Gastrocnemius medialis (tissue), 4 donors: ENCODE measurements around the gene AMMECR1. TPM values are rescaled to one million over a fixed set of nuclear protein-coding genes. Genes with fewer than 3 reads are reported as not detected.

Experiments
- ATAC-seq, 2 donors: fragments of 150-250 bp; one replicate each; pipeline ENCODE4 v1.9.1; 2016
- DNase-seq, 2 donors: peaks; one replicate each; pipeline ENCODE4 v3.0.0-alpha.2; 2019
- H3K27ac ChIP-seq, 4 donors: fragments of 200-600 bp; sonication (generic); 1 replicate in 1 of 4; 2 replicates in 3 of 4; pipeline ENCODE4 v1.5.1; 2016 to 2018; ENCODE audit warnings: mild to moderate bottlenecking in 2 of 4, moderate library complexity in 1 of 4
- H3K27me3 ChIP-seq, 3 donors: fragments of 200-600 bp; sonication (generic) in 2 of 3; 1 replicate in 1 of 3; 2 replicates in 2 of 3; pipeline versions ENCODE4 v1.5.1 to v1.6.0; 2016 to 2019; ENCODE audit warnings: mild to moderate bottlenecking in 1 of 3, moderate library complexity in 1 of 3
- H3K36me3 ChIP-seq, 2 donors: fragments of 200-600 bp; sonication (generic) in 1 of 2; one replicate each; pipeline ENCODE4 v1.5.1; 2017 to 2018
- H3K4me1 ChIP-seq, 2 donors: fragments of 200-600 bp; sonication (generic) in 1 of 2; one replicate each; pipeline ENCODE4 v1.5.1; 2016 to 2017; ENCODE audit warnings: mild to moderate bottlenecking in 2 of 2
- H3K4me3 ChIP-seq, 4 donors: fragments of 200-600 bp; sonication (generic) in 3 of 4; 1 replicate in 1 of 4; 2 replicates in 3 of 4; pipeline ENCODE4 v1.5.1; 2016 to 2019; ENCODE audit warnings: mild to moderate bottlenecking in 2 of 4
- H3K9me3 ChIP-seq, 3 donors: fragments of 200-600 bp; sonication (generic) in 2 of 3; 1 replicate in 1 of 3; 2 replicates in 2 of 3; pipeline ENCODE4 v1.5.1; 2016 to 2019
- POLR2A ChIP-seq, 2 donors: fragments of 450-650 bp; IDR thresholded peaks; one replicate each; pipeline ENCODE4 v1.6.1; 2017; ENCODE audit warnings: antibody characterized with exemption in 2 of 2, mild to moderate bottlenecking in 2 of 2, moderate library complexity in 2 of 2
- in situ Hi-C, 4 donors: fragments of 200-750 bp; cut with MboI; loops; one replicate each; pipeline versions ENCODE4 v1.15.0 to v1.8.0; 2017; ENCODE audit warnings: low sequenced_read_pairs in 4 of 4
- intact Hi-C: fragments of 100-400 bp; cut with DNase I; formaldehyde crosslinking; loops from one replicate; pipeline ENCODE4 v1.15.1; 2023; ENCODE audit warnings: low total_unique reads
- total RNA-seq, 4 donors: library from RNA; depleted of rRNA; stranded (reverse); fragments of >200 nt; gene quantifications; one replicate each; pipeline versions ENCODE4 v1.1.0 to v1.2.3, GENCODE V29; 2016
- TF ChIP-seq, protein P1 (sequence below), 5 experiments: fragments of 450-650 bp in 3 of 5; fragments of 200-600 bp in 2 of 5; sonication (generic) in 2 of 5; IDR thresholded peaks in 4 of 5; conservative IDR thresholded peaks in 1 of 5; 1 replicate in 4 of 5; 2 replicates in 1 of 5; pipeline ENCODE4 v1.5.1; 2016 to 2019; ENCODE audit warnings: antibody characterized with exemption in 5 of 5, mild to moderate bottlenecking in 3 of 5, moderate library complexity in 3 of 5

Gene AMMECR1
- total RNA-seq, 4 donors from 2014 or later: 1.2 to 2.6 (median 1.9) TPM

DNA sequence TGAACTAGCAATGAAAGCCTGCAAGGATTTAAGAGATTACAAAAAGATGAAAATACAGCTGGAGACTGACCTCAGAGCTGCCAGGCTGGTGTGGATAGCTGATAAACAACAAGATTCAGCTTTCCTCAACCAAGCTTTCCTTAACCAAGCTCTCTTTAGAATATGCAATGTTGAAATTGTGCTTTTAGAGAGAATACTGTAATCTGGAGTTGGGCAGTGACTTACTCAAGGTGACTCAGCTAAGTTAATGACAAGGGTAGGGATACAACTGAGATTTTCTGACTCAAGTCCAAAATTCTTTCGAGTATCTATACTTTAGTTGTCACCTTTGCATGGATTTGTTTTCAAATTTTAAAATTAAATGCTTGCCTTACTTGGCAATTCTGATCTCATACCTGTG is 98.0 kb downstream of the AMMECR1 start:
- Histone ChIP-seq H3K36me3 (no peaks in the 10 kb centered on the region), H3K27ac (no peak overlapping the region), H3K4me3 (no peak overlapping the region), H3K4me1 (no peaks in the 10 kb centered on the region), H3K9me3 (no peaks in the 10 kb centered on the region), H3K27me3 (no peaks in the 10 kb centered on the region)
- intact Hi-C loops: no loop called here
- ATAC-seq (no peak), DNase-seq (no peak)
- TF ChIP-seq, protein P1, sequence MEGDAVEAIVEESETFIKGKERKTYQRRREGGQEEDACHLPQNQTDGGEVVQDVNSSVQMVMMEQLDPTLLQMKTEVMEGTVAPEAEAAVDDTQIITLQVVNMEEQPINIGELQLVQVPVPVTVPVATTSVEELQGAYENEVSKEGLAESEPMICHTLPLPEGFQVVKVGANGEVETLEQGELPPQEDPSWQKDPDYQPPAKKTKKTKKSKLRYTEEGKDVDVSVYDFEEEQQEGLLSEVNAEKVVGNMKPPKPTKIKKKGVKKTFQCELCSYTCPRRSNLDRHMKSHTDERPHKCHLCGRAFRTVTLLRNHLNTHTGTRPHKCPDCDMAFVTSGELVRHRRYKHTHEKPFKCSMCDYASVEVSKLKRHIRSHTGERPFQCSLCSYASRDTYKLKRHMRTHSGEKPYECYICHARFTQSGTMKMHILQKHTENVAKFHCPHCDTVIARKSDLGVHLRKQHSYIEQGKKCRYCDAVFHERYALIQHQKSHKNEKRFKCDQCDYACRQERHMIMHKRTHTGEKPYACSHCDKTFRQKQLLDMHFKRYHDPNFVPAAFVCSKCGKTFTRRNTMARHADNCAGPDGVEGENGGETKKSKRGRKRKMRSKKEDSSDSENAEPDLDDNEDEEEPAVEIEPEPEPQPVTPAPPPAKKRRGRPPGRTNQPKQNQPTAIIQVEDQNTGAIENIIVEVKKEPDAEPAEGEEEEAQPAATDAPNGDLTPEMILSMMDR (IDR thresholded peaks at IDR 0.05 in 4 of 5, conservative IDR thresholded peaks at IDR 0.05 in 1 of 5): no peak
- TF ChIP-seq POLR2A (IDR thresholded peaks at IDR 0.05): no peak
- in situ Hi-C loops: no loop called here

DNA sequence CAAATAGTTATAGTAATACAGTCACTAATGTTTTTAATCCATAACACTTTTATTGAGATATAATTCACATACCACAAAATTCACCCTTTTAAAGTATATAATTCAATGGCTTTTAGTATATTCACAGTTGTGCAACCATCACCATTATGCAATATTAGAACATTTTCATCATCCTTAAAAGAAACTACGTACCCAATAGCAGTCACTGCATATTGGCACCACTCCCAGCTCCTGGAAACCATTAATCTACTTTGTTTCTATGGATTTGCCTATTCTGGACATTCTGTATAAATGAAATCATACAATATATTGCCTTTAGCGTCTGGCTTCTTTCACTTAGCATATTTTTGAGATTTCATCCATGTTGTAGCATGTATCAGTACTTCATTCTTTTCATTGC is 99.3 kb downstream of the AMMECR1 start:
- TF ChIP-seq, protein P1 (IDR thresholded peaks at IDR 0.05 in 4 of 5, conservative IDR thresholded peaks at IDR 0.05 in 1 of 5): no peak
- TF ChIP-seq POLR2A (IDR thresholded peaks at IDR 0.05): no peak
- H3K27ac ChIP-seq: no peak overlapping the region
- no peaks in the 10 kb centered on the region for H3K4me1 ChIP-seq
- H3K36me3 ChIP-seq: no peaks in the 10 kb centered on the region
- H3K9me3 ChIP-seq: no peaks in the 10 kb centered on the region
- no peak for ATAC-seq
- in situ Hi-C loops: no loop called here
- no peak overlapping the region for H3K4me3 ChIP-seq
- no peak for DNase-seq
- H3K27me3 ChIP-seq: no peaks in the 10 kb centered on the region
- intact Hi-C loops: no loop called here

DNA sequence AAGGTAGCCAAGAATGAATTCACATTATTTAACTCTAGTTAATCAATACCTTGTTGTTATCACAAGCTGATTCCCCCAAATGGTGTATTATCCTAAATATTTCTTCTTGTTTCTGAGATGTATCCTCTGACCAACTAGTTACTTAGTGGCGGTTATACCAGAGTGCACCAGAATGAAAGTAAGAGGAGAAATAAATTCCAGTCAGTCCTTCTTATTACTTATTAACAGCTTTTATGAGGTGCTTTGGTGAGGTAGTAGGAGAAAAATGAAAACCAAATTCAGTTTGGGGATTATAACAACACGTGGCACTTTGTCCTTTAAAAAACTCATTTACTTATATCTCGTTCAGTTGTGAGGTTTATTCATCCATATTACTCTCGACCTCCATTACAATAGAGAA is 101.9 kb downstream of the AMMECR1 start:
- in situ Hi-C loops: no loop called here
- Histone ChIP-seq H3K4me3 (no peak overlapping the region), H3K9me3 (no peaks in the 10 kb centered on the region), H3K36me3 (no peaks in the 10 kb centered on the region), H3K27ac (no peak overlapping the region), H3K27me3 (no peaks in the 10 kb centered on the region), H3K4me1 (no peaks in the 10 kb centered on the region)
- intact Hi-C loops: no loop called here
- DNase-seq (no peak), ATAC-seq (no peak)
- no peak for TF ChIP-seq POLR2A (IDR thresholded peaks at IDR 0.05)
- TF ChIP-seq, protein P1 (IDR thresholded peaks at IDR 0.05 in 4 of 5, conservative IDR thresholded peaks at IDR 0.05 in 1 of 5): no peak

- DNase-seq (no peak), ATAC-seq (no peak)
- H3K27me3 ChIP-seq: no peaks in the 10 kb centered on the region
- no peaks in the 10 kb centered on the region for H3K9me3 ChIP-seq
- intact Hi-C loops (no loop called here), in situ Hi-C loops (no loop called here)
- H3K4me3 ChIP-seq: no peak overlapping the region
- no peak overlapping the region for H3K27ac ChIP-seq
- no peaks in the 10 kb centered on the region for H3K4me1 ChIP-seq
- TF ChIP-seq, protein P1 (IDR thresholded peaks at IDR 0.05 in 4 of 5, conservative IDR thresholded peaks at IDR 0.05 in 1 of 5): no peak
- TF ChIP-seq POLR2A (IDR thresholded peaks at IDR 0.05): no peak
- no peaks in the 10 kb centered on the region for H3K36me3 ChIP-seq
Measured at GRCh38 chrX:110215411-110215810, 102.5 kb downstream of the AMMECR1 start.

GRCh38 chrX:110214684-110215083 is 103.2 kb downstream of the AMMECR1 start:
- Histone ChIP-seq H3K36me3 (no peaks in the 10 kb centered on the region), H3K27ac (no peak overlapping the region), H3K9me3 (no peaks in the 10 kb centered on the region), H3K4me3 (no peak overlapping the region), H3K4me1 (no peaks in the 10 kb centered on the region), H3K27me3 (no peaks in the 10 kb centered on the region)
- in situ Hi-C loops (no loop called here), intact Hi-C loops (no loop called here)
- no peak for TF ChIP-seq POLR2A (IDR thresholded peaks at IDR 0.05)
- TF ChIP-seq, protein P1 (IDR thresholded peaks at IDR 0.05 in 4 of 5, conservative IDR thresholded peaks at IDR 0.05 in 1 of 5): no peak
- DNase-seq (no peak), ATAC-seq (no peak)
